Measurements from ENCODE around the gene HELZ. TPM values are rescaled to one million over a fixed set of nuclear protein-coding genes. Genes with fewer than 3 reads are reported as not detected.

HELZ gene
- polyA plus RNA-seq, 3 donors, result 24.8 to 44.1 (median 39.9) TPM

- WGBS (ENCODE audit: insufficient coverage), result 100% methylated on average over 2 of the region's 5 CpGs
- intact Hi-C loops (cut with micrococcal nuclease), result no loop called here
- peaks cover 14% of the 10 kb centered on the region for H3K4me1 Mint-ChIP-seq
These were observed 152.7 kb downstream of the HELZ start for GRCh38 chr17:67092291-67092690.

GRCh38 chr17:67090341-67090740, 154.7 kb downstream of the HELZ start:
- Mint-ChIP-seq H3K36me3 (peaks cover 51 to 76% of the 10 kb centered on the region in 2 donors), H3K4me1 (peaks cover 3% of the 10 kb centered on the region), H3K4me3 (no peak overlapping the region), H3K27ac (no peak overlapping the region), H3K27me3 (ENCODE audit: low read depth in 3 of 3) (no peaks in the 10 kb centered on the region), H3K9me3 (peaks cover 0 to 5% (median 0%) of the 10 kb centered on the region in 7 donors)
- Histone ChIP-seq H3K4me2 (replicated peaks; ENCODE audit: extremely low read depth, low read length, poor library complexity, severe bottlenecking) (no peak overlapping the region), H3K9me3 (replicated peaks in 1 of 2; ENCODE audit: control insufficient read depth in 1 of 2, insufficient read depth in 1 of 2, low read length in 2 of 2) (no peaks in the 10 kb centered on the region), H3K79me2 (ENCODE audit: insufficient read depth, low read length) (peaks cover 61% of the 10 kb centered on the region), H3K4me1 (ENCODE audit: control insufficient read depth in 1 of 2, insufficient read depth in 2 of 2, low read length in 2 of 2) (no peaks in the 10 kb centered on the region), H3K36me3 (replicated peaks in 1 of 2; ENCODE audit: control insufficient read depth in 1 of 2, insufficient read depth in 2 of 2, low read length in 2 of 2) (peaks cover 50 to 90% of the 10 kb centered on the region in 2 donors), H2AFZ (ENCODE audit: insufficient read depth, low read depth, low read length, poor library complexity, severe bottlenecking) (no peak overlapping the region), H3K27ac (ENCODE audit: low read depth in 1 of 2, low read length in 2 of 2) (no peak overlapping the region), H3K4me3 (replicated peaks in 1 of 3; ENCODE audit: low read depth in 2 of 3, low read length in 3 of 3) (no peak overlapping the region), H3K27me3 (ENCODE audit: control insufficient read depth in 2 of 2, insufficient read depth in 2 of 2, low read length in 2 of 2) (no peaks in the 10 kb centered on the region), H4K20me1 (ENCODE audit: insufficient read depth, low read length) (peaks cover 96% of the 10 kb centered on the region), H3K9ac (ENCODE audit: insufficient read depth, low read length, poor library complexity, severe bottlenecking) (no peak overlapping the region)
- no peak for DNase-seq
- no peak for TF ChIP-seq CTCF (IDR thresholded peaks at IDR 0.05)
- intact Hi-C loops (cut with micrococcal nuclease), result no loop called here

More at GRCh38 chr17:67092291-67092690, 152.7 kb downstream of the HELZ start:
- H3K79me2 ChIP-seq (ENCODE audit: insufficient read depth, low read length), result peaks cover 70% of the 10 kb centered on the region
- no peaks in the 10 kb centered on the region for H3K27me3 ChIP-seq (ENCODE audit: control insufficient read depth in 2 of 2, insufficient read depth in 2 of 2, low read length in 2 of 2)
- DNase-seq, result no peak
- H3K27me3 Mint-ChIP-seq (ENCODE audit: low read depth in 3 of 3), result no peaks in the 10 kb centered on the region
- no peak overlapping the region for H3K4me3 Mint-ChIP-seq
- H3K4me3 ChIP-seq (replicated peaks in 1 of 3; ENCODE audit: low read depth in 2 of 3, low read length in 3 of 3), result no peak overlapping the region
- no peak overlapping the region for H3K27ac ChIP-seq (ENCODE audit: low read depth in 1 of 2, low read length in 2 of 2)
- H3K36me3 ChIP-seq (replicated peaks in 1 of 2; ENCODE audit: control insufficient read depth in 1 of 2, insufficient read depth in 2 of 2, low read length in 2 of 2), result peaks cover 39 to 91% of the 10 kb centered on the region in 2 donors
- H3K9me3 Mint-ChIP-seq, result peaks cover 0 to 3% (median 0%) of the 10 kb centered on the region in 7 donors
- no peak for TF ChIP-seq CTCF (IDR thresholded peaks at IDR 0.05)
- H3K9ac ChIP-seq (ENCODE audit: insufficient read depth, low read length, poor library complexity, severe bottlenecking), result no peak overlapping the region
- peaks cover 49 to 75% of the 10 kb centered on the region in 2 donors for H3K36me3 Mint-ChIP-seq
- H3K4me1 ChIP-seq (ENCODE audit: control insufficient read depth in 1 of 2, insufficient read depth in 2 of 2, low read length in 2 of 2), result no peaks in the 10 kb centered on the region
- H3K4me2 ChIP-seq (replicated peaks; ENCODE audit: extremely low read depth, low read length, poor library complexity, severe bottlenecking), result no peak overlapping the region
- H4K20me1 ChIP-seq (ENCODE audit: insufficient read depth, low read length), result peaks cover 98% of the 10 kb centered on the region
- no peak overlapping the region for H2AFZ ChIP-seq (ENCODE audit: insufficient read depth, low read depth, low read length, poor library complexity, severe bottlenecking)
- no peaks in the 10 kb centered on the region for H3K9me3 ChIP-seq (replicated peaks in 1 of 2; ENCODE audit: control insufficient read depth in 1 of 2, insufficient read depth in 1 of 2, low read length in 2 of 2)
- peak overlapping the region in 1 of 7 donors; percentile 38 for H3K27ac Mint-ChIP-seq

Measured in CD14-positive monocyte (primary cell).